Measurements from ENCODE around the gene STARD6. TPM values are rescaled to one million over a fixed set of nuclear protein-coding genes. Genes with fewer than 3 reads are reported as not detected.

The STARD6 gene
- total RNA-seq, 1 experiment from 2014 or later, result not detected

DNA sequence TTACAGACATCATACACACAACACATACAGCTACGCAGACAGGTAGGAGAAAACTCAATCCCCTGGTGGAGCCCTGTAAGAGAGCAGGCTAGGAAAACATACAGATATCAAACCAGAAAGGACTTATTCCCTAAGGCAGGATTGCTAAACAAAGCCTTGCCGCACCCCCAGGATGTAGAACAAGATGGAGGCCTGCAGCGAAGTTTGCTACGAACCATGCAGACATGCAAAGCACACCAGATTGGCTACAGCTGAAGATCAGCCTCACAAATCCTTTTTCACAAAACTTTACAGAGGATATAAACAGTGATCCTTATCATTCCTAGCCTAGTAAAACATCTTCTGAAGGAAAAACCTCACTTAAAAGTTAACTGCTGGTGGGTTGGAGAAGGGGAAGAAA, 28.4 kb upstream of the STARD6 start:
- H3K4me1 ChIP-seq (ENCODE audit: insufficient read depth, low read length, poor library complexity, severe bottlenecking), result peaks cover under 1% of the 10 kb centered on the region
- no peaks in the 10 kb centered on the region for H3K9me3 ChIP-seq (ENCODE audit: low read depth, low read length, poor library complexity, severe bottlenecking)
- ChIA-PET CTCF (no interaction called here), POLR2A (ENCODE audit: low non-redundant PET) (no interaction called here)
- intact Hi-C loops (cut with micrococcal nuclease; ENCODE audit: unreplicated experiment), result no loop called here
- H3K4me3 ChIP-seq (ENCODE audit: low read depth, low read length, poor library complexity, severe bottlenecking), result no peak overlapping the region
- no peak for DNase-seq (ENCODE audit: low spot score)
- H3K27me3 ChIP-seq (replicated peaks; ENCODE audit: insufficient read depth, low read depth, low read length, poor library complexity), result no peaks in the 10 kb centered on the region
- no peaks in the 10 kb centered on the region for H3K36me3 ChIP-seq (ENCODE audit: insufficient read depth, low read length, poor library complexity, severe bottlenecking)
- no TSS peak for BruUV-seq (replicated peaks)
- H3K27ac ChIP-seq (ENCODE audit: low read depth, low read length, poor library complexity, severe bottlenecking), result no peak overlapping the region
- TF ChIP-seq, protein P1, sequence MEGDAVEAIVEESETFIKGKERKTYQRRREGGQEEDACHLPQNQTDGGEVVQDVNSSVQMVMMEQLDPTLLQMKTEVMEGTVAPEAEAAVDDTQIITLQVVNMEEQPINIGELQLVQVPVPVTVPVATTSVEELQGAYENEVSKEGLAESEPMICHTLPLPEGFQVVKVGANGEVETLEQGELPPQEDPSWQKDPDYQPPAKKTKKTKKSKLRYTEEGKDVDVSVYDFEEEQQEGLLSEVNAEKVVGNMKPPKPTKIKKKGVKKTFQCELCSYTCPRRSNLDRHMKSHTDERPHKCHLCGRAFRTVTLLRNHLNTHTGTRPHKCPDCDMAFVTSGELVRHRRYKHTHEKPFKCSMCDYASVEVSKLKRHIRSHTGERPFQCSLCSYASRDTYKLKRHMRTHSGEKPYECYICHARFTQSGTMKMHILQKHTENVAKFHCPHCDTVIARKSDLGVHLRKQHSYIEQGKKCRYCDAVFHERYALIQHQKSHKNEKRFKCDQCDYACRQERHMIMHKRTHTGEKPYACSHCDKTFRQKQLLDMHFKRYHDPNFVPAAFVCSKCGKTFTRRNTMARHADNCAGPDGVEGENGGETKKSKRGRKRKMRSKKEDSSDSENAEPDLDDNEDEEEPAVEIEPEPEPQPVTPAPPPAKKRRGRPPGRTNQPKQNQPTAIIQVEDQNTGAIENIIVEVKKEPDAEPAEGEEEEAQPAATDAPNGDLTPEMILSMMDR (conservative IDR thresholded peaks at IDR 0.05; ENCODE audit: low read depth, low read length), result no peak
- TF ChIP-seq EZH2 (IDR thresholded peaks at IDR 0.05; ENCODE audit: borderline replicate concordance, low read depth, low read length, poor library complexity, severe bottlenecking), result no peak

DNA sequence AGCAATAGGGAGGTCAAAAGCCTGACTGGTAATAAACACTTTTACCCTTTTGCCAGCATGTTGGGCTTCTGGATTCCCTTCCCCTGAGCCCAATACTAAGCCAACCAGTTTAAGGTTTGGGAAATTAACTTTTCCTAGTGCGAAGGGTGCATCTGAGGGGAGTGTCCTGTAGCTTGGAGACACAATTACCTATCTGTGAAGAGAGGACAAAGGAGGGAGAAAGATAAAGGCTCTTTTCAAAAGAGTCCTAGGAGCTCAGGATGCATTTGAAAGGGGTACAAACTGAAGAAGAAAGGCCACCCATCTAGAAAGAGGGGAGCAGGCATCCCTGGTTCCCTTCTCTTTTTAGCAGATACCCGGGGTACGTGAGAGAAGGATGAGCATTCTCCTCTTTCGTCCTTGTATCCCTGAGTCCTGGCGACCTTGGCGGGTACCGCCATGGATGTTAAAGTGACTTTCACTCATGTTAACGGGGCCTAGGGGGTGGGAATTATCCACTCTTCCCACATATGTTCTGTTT, 25.1 kb upstream of the STARD6 start:
- CTCF ChIA-PET, result no interaction called here
- no peak for DNase-seq (ENCODE audit: low spot score)
- Histone ChIP-seq H3K27ac (ENCODE audit: low read depth, low read length, poor library complexity, severe bottlenecking) (no peak overlapping the region), H3K9me3 (ENCODE audit: low read depth, low read length, poor library complexity, severe bottlenecking) (no peaks in the 10 kb centered on the region), H3K27me3 (replicated peaks; ENCODE audit: insufficient read depth, low read depth, low read length, poor library complexity) (no peaks in the 10 kb centered on the region), H3K36me3 (ENCODE audit: insufficient read depth, low read length, poor library complexity, severe bottlenecking) (no peaks in the 10 kb centered on the region), H3K4me3 (ENCODE audit: low read depth, low read length, poor library complexity, severe bottlenecking) (no peak overlapping the region), H3K4me1 (ENCODE audit: insufficient read depth, low read length, poor library complexity, severe bottlenecking) (peaks cover 4% of the 10 kb centered on the region)
- intact Hi-C loops (cut with micrococcal nuclease; ENCODE audit: unreplicated experiment), result no loop called here
- no peak for TF ChIP-seq EZH2 (IDR thresholded peaks at IDR 0.05; ENCODE audit: borderline replicate concordance, low read depth, low read length, poor library complexity, severe bottlenecking)
- no TSS peak for BruUV-seq (replicated peaks)
- POLR2A ChIA-PET (ENCODE audit: low non-redundant PET), result no interaction called here

DNA sequence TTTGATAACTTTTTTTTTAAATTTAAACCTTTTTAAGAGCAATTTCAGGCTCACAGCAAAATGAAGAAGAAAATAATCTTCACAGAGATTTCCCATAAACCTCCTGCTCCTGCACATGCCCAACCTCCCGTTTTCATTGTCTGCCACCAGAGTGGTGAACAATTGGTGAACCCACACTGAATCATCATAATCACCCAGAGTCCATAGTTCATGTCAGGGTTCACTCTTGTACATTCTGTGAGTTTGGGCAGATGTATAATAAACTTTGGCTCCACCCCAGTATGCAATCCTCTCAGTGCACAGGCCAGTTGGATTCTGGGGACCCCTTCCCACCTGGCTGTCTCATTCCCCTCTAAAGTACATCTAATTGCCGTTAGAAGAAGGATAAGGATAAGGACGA, 24.4 kb upstream of the STARD6 start:
- ChIA-PET POLR2A (ENCODE audit: low non-redundant PET) (no interaction called here), CTCF (no interaction called here)
- H3K27ac ChIP-seq (ENCODE audit: low read depth, low read length, poor library complexity, severe bottlenecking), result no peak overlapping the region
- H3K4me3 ChIP-seq (ENCODE audit: low read depth, low read length, poor library complexity, severe bottlenecking), result no peak overlapping the region
- H3K36me3 ChIP-seq (ENCODE audit: insufficient read depth, low read length, poor library complexity, severe bottlenecking), result no peaks in the 10 kb centered on the region
- TF ChIP-seq, protein P1 (conservative IDR thresholded peaks at IDR 0.05; ENCODE audit: low read depth, low read length), result no peak
- no peak for TF ChIP-seq EZH2 (IDR thresholded peaks at IDR 0.05; ENCODE audit: borderline replicate concordance, low read depth, low read length, poor library complexity, severe bottlenecking)
- peaks cover 4% of the 10 kb centered on the region for H3K4me1 ChIP-seq (ENCODE audit: insufficient read depth, low read length, poor library complexity, severe bottlenecking)
- no TSS peak for BruUV-seq (replicated peaks)
- no peaks in the 10 kb centered on the region for H3K27me3 ChIP-seq (replicated peaks; ENCODE audit: insufficient read depth, low read depth, low read length, poor library complexity)
- intact Hi-C loops (cut with micrococcal nuclease; ENCODE audit: unreplicated experiment), result no loop called here
- DNase-seq (ENCODE audit: low spot score), result no peak
- H3K9me3 ChIP-seq (ENCODE audit: low read depth, low read length, poor library complexity, severe bottlenecking), result no peaks in the 10 kb centered on the region

DNA sequence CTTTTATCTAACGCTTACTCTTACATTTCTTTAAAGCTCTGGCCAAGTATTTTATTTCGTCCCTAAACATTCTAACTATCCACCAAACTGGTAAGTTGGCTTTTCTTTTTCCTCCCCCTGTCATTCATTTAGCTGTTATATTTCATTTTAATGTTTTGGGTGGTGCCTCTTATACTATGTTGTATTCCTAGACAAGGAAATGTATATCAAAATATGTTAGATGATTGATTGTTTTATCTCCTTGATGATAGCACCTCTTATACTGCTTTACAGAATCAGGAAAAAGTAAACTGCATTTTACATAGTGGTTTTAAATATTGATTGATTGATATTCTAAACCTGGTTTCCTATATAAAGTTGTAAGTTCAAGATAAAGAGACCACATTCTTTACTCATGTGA, 24.0 kb upstream of the STARD6 start:
- H3K27ac ChIP-seq (ENCODE audit: low read depth, low read length, poor library complexity, severe bottlenecking), result no peak overlapping the region
- no peaks in the 10 kb centered on the region for H3K36me3 ChIP-seq (ENCODE audit: insufficient read depth, low read length, poor library complexity, severe bottlenecking)
- H3K9me3 ChIP-seq (ENCODE audit: low read depth, low read length, poor library complexity, severe bottlenecking), result no peaks in the 10 kb centered on the region
- H3K27me3 ChIP-seq (replicated peaks; ENCODE audit: insufficient read depth, low read depth, low read length, poor library complexity), result no peaks in the 10 kb centered on the region
- no peak for DNase-seq (ENCODE audit: low spot score)
- no TSS peak for BruUV-seq (replicated peaks)
- intact Hi-C loops (cut with micrococcal nuclease; ENCODE audit: unreplicated experiment), result no loop called here
- TF ChIP-seq, protein P1 (conservative IDR thresholded peaks at IDR 0.05; ENCODE audit: low read depth, low read length), result no peak
- no peak for TF ChIP-seq EZH2 (IDR thresholded peaks at IDR 0.05; ENCODE audit: borderline replicate concordance, low read depth, low read length, poor library complexity, severe bottlenecking)
- no peak overlapping the region for H3K4me3 ChIP-seq (ENCODE audit: low read depth, low read length, poor library complexity, severe bottlenecking)
- H3K4me1 ChIP-seq (ENCODE audit: insufficient read depth, low read length, poor library complexity, severe bottlenecking), result peaks cover 4% of the 10 kb centered on the region
- ChIA-PET CTCF (no interaction called here), POLR2A (ENCODE audit: low non-redundant PET) (no interaction called here)
